ENCODE data around the gene HIP1. TPM values are rescaled to one million over a fixed set of nuclear protein-coding genes. Genes with fewer than 3 reads are reported as not detected.
"Not testable (repeated sequence)": the region's sequence is repeated elsewhere in the genome, so short reads cannot be mapped to it uniquely, and the experiment has no call there.

Gene HIP1
- total RNA-seq, 1 donor from 2014 or later, result 4.1 TPM

DNA sequence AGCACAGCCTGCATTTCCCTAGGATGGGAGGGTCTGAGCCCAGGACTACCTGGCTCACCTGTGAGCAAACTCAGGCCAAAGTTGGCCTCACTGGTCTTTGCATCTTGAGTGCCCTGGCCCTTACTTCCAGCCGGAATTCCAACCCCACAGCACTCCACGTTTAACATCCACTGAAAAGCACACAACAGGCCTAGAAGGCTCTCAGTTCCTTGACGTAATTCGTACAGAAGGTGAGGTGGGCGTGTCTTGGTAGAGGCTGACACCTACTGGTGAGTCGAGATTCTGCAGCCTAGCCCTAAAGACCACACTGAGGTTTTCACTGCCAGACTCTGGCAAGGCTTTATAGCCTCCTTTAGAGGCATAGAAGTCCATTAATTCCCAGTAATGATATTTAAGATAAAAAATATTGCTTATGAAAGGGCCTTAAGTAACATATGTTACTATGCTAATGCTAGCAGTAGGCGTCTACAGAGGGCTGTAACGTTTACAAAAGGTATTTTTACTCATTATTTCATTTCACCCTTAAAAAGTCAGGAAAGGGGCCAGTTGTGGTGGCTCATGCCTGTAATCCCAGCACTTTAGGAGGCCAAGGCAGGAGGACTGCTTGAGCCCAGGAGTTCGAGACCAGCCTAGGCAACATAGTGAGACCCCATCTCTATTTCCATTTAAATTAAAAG, 95.8 kb downstream of the HIP1 start:
- H3K9me3 Mint-ChIP-seq, result peaks cover 6% of the 10 kb centered on the region

DNA sequence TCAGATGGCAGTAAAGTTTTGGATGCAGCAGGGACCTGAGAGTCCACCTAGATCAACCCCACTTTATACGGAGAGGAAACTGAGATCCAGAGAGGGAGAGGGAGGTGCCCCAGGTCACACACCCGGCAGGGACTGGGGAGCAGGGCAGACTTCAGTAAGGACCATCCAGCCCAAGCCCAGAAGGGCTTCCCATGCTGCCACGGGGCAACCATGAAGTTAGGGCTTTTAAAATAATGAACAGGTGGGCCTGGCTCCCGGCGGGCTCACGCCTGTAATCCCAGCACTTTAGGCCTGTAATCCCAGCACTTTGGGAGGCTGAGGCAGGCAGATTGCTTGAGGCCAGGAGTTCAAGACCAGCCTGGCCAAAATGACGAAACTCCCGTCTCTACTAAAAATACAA, 98.5 kb downstream of the HIP1 start:
- Mint-ChIP-seq H3K27ac (no peak overlapping the region), H3K36me3 (ENCODE audit: low read depth) (peaks cover 2% of the 10 kb centered on the region), H3K4me3 (peak overlapping the region; percentile 87), H3K27me3 (peaks cover 28% of the 10 kb centered on the region), H3K9me3 (peaks cover 4% of the 10 kb centered on the region), H3K4me1 (peaks cover 2% of the 10 kb centered on the region)
- no peak for DNase-seq
- intact Hi-C loops (cut with micrococcal nuclease), result no loop called here

More for the DNA sequence above, 95.8 kb downstream of the HIP1 start:
- no peak overlapping the region for H3K27ac Mint-ChIP-seq
- intact Hi-C loops (cut with micrococcal nuclease), result no loop called here
- peaks cover 2% of the 10 kb centered on the region for H3K36me3 Mint-ChIP-seq (ENCODE audit: low read depth)
- H3K4me1 Mint-ChIP-seq, result peaks cover 2% of the 10 kb centered on the region
- peak; percentile 87 for DNase-seq
- H3K4me3 Mint-ChIP-seq, result no peak overlapping the region
- peaks cover 21% of the 10 kb centered on the region for H3K27me3 Mint-ChIP-seq

DNA sequence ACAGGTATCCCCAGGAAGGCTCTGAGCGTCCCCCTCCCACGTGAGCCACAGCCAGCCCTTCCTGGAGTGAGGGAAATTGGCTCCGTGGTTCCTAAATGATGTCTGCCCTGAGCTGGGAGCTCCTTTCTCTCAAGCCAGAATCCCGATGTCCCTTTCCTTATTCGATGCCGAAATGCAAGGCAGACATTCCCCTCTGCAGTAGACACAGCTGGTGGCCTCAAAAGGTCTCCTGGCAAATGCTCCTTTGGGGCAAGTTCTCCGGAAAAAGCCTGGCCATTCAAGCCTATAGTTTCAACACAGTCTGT, 98.9 kb downstream of the HIP1 start:
- no peak for DNase-seq
- Mint-ChIP-seq H3K36me3 (ENCODE audit: low read depth) (peaks cover 2% of the 10 kb centered on the region), H3K4me1 (peaks cover 2% of the 10 kb centered on the region), H3K4me3 (peak overlapping the region; percentile 87), H3K27ac (peak overlapping the region; percentile 47), H3K27me3 (peaks cover 28% of the 10 kb centered on the region), H3K9me3 (peaks cover 4% of the 10 kb centered on the region)
- intact Hi-C loops (cut with micrococcal nuclease), result no loop called here

DNA sequence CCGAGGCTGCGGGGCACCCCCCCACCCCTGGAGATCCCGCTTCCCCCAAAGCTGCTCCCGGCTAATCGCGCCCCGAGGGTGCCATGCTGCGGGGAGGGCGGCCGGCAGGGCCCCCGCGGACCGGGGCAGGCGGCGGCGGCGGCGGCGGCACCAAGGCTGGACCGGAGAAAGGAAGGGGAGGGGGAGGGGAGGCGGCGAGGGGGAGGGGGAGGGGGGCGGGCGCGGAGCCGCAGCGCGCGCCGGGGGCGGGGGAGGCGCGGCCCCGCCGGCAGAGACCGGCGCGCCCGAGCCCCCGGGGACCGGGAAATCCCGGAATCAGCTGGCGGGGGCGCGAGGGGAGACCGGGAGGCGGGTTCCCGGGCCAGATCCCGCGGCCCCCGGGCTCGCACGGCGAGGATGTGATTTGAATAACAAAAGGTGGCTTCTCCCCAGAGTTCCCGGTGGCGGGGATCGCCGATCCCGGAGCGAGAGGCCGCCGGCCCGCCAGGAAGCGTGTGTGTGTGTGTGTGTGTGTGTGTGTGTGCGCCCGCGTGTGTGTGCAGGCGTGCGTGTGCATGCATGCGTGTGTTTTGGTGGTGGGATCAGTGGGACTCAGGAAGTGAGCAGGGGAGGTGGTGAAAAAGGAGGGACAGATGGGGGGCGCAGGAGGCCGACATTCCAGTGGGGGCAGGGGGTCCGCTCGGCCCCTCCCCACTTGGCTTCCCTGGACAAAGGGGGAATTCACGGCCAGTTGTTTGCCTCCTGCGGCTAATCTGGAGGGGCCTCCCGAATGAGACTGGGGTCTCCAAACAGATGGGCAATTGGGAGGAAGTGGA, 99.5 kb downstream of the HIP1 start:
- intact Hi-C loops (cut with micrococcal nuclease), result no loop called here
- H3K36me3 Mint-ChIP-seq (ENCODE audit: low read depth), result peaks cover 2% of the 10 kb centered on the region
- H3K4me3 Mint-ChIP-seq, result peak overlapping the region; percentile 87
- peaks cover 28% of the 10 kb centered on the region for H3K27me3 Mint-ChIP-seq
- peaks cover 4% of the 10 kb centered on the region for H3K9me3 Mint-ChIP-seq
- peak overlapping the region; percentile 47 for H3K27ac Mint-ChIP-seq
- H3K4me1 Mint-ChIP-seq, result peaks cover 2% of the 10 kb centered on the region
- peak; percentile 79 for DNase-seq

DNA sequence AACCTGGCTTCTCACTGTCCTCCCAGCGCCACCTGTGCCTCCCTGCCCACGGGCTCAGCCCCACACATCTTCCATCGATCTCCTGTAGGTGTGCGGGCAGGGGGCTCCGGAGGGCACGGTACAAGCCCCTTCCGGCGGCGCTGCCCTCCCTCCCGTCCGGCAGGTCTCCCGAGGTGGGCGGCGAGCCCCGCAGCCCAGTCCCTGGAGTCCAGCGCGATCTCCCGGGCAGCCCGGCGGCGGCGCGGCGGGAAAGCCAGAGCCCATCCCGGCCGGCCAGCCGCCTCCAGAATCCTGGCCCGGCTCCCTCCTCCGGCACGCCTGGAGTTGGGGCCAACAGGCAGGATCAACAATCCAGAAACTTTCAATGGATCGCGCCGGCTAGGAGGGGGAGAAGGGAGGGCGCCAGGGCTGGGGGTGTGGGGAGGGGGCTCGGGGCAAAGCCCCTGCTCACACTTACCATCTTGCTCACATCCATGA, 100.1 kb downstream of the HIP1 start:
- Mint-ChIP-seq H3K27me3 (peaks cover 28% of the 10 kb centered on the region), H3K4me3 (peak overlapping the region; percentile 39), H3K4me1 (peaks cover 2% of the 10 kb centered on the region), H3K36me3 (ENCODE audit: low read depth) (peaks cover 2% of the 10 kb centered on the region), H3K27ac (no peak overlapping the region), H3K9me3 (peaks cover 4% of the 10 kb centered on the region)
- intact Hi-C loops (cut with micrococcal nuclease), result no loop called here
- DNase-seq, result no peak

DNA sequence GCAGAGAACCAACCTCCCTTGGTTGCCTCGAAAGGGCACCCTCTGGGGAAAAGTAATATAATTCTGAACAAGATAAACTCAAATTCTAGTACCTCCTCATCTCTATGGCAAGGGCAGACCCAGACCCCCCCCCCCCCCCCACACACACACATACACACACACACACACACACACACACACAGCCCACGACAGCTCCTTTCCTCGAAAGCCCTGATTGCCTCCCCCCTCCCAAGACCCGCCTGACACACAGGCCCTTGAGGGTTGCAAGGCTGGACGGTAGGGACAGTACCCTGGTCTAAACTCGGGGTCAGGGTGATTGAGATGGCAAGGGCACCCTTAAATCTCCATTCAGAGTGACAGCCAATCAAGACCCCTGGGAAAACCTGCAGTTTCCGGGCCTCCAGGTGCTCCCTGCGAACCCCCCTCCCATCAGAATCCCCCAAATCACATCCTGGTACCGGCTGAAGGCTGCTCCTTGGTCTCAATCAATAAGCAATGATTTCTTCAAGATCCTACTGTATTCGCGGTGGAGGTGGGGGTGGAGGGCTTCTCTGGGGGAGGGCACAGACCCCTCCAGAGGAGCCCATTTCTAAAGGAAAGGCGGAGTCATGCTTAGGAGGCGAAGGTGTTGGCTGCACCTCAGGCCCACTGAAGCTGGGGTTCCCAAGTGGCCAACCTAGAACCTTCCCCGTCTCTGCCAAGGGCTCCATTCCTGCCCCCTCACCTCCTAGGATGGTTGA, 100.7 kb downstream of the HIP1 start:
- Mint-ChIP-seq H3K9me3 (peaks cover 4% of the 10 kb centered on the region), H3K4me1 (peaks cover 2% of the 10 kb centered on the region), H3K27ac (no peak overlapping the region), H3K36me3 (ENCODE audit: low read depth) (peaks cover 2% of the 10 kb centered on the region), H3K4me3 (peak overlapping the region; percentile 39), H3K27me3 (peaks cover 28% of the 10 kb centered on the region)
- intact Hi-C loops (cut with micrococcal nuclease), result no loop called here
- DNase-seq, result no peak

DNA sequence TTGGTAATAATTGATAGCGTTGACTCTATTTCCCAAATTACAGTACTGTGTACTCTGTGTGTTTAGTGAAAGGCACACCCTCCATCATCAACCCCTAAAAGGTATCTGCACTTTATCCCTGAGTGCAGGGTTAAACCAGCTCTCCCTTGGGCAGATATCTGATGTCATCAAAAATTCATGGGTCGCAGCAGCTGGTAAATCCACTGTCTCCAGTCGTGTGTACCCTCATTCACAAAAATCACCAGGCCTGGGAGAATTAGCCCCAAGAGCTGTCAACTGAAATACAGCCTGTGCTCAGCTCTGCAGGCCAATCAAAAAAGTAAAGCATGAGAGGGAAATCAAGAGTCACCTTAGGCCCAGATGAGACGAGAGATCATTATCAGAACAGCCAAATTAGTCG, 103.7 kb downstream of the HIP1 start:
- Mint-ChIP-seq H3K36me3 (ENCODE audit: low read depth) (peaks cover 2% of the 10 kb centered on the region), H3K27ac (no peak overlapping the region), H3K4me1 (peaks cover 2% of the 10 kb centered on the region), H3K4me3 (no peak overlapping the region), H3K27me3 (peaks cover 22% of the 10 kb centered on the region), H3K9me3 (no peaks in the 10 kb centered on the region)
- no peak for DNase-seq
- intact Hi-C loops (cut with micrococcal nuclease), result no loop called here

DNA sequence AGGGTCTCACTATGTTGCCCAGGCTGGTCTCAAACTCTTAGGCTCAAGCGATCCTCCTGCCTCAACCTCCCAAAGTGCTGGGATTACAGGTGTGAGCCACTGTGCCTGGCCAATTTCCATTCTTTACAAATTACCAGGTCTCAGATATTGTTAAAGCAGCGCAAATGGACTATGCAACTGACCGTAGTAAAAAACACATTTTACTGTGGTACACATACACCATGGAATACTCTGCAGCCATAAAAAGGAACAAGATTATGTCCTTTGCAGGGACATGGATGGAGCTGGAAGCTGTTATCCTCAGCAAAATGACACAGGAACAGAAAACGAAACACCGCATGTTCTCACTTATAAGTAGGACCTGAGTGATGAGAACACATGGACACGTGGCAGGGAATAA, 106.2 kb downstream of the HIP1 start:
- DNase-seq; H3K4me3 Mint-ChIP-seq; H3K4me1 Mint-ChIP-seq; H3K27me3 Mint-ChIP-seq; intact Hi-C loops (cut with micrococcal nuclease); H3K9me3 Mint-ChIP-seq; H3K36me3 Mint-ChIP-seq (ENCODE audit: low read depth); H3K27ac Mint-ChIP-seq: not testable (repeated sequence)

DNA sequence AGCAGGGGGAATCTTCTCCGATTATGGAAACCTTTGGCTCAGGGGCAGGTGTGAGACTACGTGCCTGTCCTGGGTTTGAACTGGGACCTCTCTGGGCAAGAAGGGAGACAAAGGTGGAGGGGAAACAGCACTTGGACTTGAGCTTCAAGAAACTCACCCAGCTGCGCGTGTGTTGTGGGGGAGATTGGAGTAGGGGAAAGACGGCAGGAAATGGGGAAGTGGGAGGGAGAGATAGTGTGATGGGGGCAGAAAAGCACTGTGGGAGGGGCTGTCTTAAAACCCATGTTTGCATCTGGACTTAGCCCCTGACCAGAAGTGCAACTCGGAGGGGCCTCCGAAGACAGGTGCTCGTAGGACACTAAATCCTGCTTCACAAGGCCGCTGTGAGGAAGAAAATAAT, 107.0 kb downstream of the HIP1 start:
- H3K36me3 Mint-ChIP-seq (ENCODE audit: low read depth), result no peaks in the 10 kb centered on the region
- H3K27ac Mint-ChIP-seq, result no peak overlapping the region
- H3K4me1 Mint-ChIP-seq, result no peaks in the 10 kb centered on the region
- no peak overlapping the region for H3K4me3 Mint-ChIP-seq
- intact Hi-C loops (cut with micrococcal nuclease), result no loop called here
- peaks cover 14% of the 10 kb centered on the region for H3K9me3 Mint-ChIP-seq
- DNase-seq, result no peak
- peaks cover 4% of the 10 kb centered on the region for H3K27me3 Mint-ChIP-seq

DNA sequence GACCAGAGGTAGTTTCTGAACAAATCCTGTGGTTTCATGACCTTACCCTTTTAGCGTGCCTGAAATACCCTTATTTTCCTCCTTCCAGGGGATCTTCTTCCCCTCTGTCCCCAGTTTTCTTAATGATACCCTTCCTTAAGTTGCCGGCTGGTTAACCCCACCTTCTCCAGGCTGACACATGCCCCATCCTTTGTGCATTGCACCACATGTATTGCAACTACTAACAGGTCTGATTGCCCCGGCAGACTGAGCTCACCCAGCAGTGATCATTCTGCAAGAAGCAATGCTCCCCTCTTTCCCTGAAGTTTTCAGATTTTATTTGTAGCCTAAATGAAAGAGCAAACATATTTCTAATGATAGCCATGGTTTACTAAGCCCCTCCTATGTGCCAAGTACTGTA, 108.2 kb downstream of the HIP1 start:
- Mint-ChIP-seq H3K27me3 (peaks cover 4% of the 10 kb centered on the region), H3K27ac (no peak overlapping the region), H3K4me1 (no peaks in the 10 kb centered on the region), H3K36me3 (ENCODE audit: low read depth) (no peaks in the 10 kb centered on the region), H3K9me3 (peaks cover 14% of the 10 kb centered on the region), H3K4me3 (no peak overlapping the region)
- peak; percentile 45 for DNase-seq
- intact Hi-C loops (cut with micrococcal nuclease), result no loop called here

DNA sequence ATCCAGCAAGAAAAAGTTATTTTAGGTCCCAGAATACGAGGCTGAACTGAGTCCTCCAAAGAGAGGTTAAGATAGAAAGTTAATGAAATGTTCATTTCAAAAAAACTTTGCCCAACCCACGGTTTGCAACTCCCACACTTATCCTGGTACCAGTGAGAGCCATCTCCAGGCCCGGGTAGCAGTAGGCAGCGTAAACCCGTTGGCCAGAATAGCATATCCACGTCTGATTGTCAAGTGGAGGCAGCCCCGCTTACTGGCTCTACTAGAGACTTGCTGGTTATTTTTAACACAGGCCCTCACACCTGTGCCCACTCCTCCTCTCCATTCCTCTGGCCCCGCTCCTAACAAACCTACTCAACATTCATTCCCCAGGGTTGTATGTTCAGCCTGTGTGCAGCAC, 109.7 kb downstream of the HIP1 start:
- Mint-ChIP-seq H3K4me1 (no peaks in the 10 kb centered on the region), H3K4me3 (no peak overlapping the region), H3K27me3 (peaks cover 4% of the 10 kb centered on the region), H3K9me3 (peaks cover 14% of the 10 kb centered on the region), H3K27ac (no peak overlapping the region), H3K36me3 (ENCODE audit: low read depth) (no peaks in the 10 kb centered on the region)
- DNase-seq, result no peak
- intact Hi-C loops (cut with micrococcal nuclease), result no loop called here

DNA sequence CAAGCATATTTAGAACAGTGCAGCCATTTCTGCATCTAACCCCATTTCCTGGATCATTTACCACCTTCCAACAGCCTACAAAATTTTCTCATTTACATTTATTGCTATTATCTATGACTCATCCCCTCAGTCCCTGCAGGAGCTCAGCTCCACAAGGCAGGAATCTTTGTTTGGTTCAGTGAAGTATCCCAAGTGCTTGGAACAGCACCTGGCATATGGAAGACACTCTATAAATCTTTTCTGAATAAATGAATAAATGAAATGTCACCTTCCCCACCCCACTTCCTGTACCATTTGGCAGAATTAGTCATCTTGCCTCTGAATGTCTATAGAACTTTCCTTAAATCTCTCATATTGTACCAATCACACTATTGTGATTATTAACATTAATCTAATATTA, 110.7 kb downstream of the HIP1 start:
- no peak for DNase-seq
- H3K4me1 Mint-ChIP-seq, result no peaks in the 10 kb centered on the region
- no peaks in the 10 kb centered on the region for H3K36me3 Mint-ChIP-seq (ENCODE audit: low read depth)
- H3K27ac Mint-ChIP-seq, result no peak overlapping the region
- intact Hi-C loops (cut with micrococcal nuclease), result no loop called here
- H3K4me3 Mint-ChIP-seq, result no peak overlapping the region
- H3K27me3 Mint-ChIP-seq, result peaks cover 4% of the 10 kb centered on the region
- peaks cover 14% of the 10 kb centered on the region for H3K9me3 Mint-ChIP-seq

DNA sequence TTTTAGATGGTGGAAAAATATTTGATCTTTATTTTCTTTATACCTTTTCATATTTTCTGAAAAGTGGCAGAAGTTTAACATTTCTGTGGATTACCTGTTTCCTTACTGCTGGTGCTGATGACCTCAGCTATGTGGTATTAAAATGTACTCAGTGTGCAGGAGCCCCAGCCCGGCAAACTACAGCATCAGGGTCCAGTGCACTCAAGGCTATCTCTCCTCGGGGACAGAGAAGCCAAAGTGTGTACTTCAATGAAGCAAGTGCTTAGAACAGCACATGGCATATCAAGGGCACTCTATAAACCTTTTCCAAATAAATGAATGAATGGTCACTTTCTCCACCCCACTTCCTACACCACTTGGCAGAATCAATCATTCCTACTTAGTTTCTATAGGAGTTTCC, 111.8 kb downstream of the HIP1 start:
- peaks cover 4% of the 10 kb centered on the region for H3K27me3 Mint-ChIP-seq
- peaks cover 14% of the 10 kb centered on the region for H3K9me3 Mint-ChIP-seq
- no peak overlapping the region for H3K4me3 Mint-ChIP-seq
- no peak overlapping the region for H3K27ac Mint-ChIP-seq
- no peaks in the 10 kb centered on the region for H3K4me1 Mint-ChIP-seq
- no peak for DNase-seq
- intact Hi-C loops (cut with micrococcal nuclease), result no loop called here
- H3K36me3 Mint-ChIP-seq (ENCODE audit: low read depth), result no peaks in the 10 kb centered on the region

DNA sequence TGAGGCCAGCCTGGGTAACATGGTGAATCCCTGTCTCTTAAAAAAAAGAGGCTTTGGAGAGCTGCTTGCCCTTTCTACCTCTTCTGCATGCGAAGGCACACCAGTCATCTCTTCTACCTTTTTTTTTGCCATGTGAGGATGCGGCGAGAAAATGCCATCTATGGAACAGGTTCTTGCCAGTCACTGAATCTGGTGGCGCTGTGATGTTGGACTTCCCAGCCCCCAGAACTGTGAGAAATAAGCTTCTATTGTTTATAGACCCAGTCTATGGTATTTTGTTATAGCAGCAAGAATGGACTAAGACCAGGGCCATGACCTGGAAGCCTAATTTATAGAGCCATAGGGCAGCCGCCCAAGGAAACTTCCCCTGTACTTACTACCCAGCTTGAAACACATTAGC, 112.9 kb downstream of the HIP1 start:
- Mint-ChIP-seq H3K27me3 (no peaks in the 10 kb centered on the region), H3K9me3 (peaks cover 14% of the 10 kb centered on the region), H3K4me1 (no peaks in the 10 kb centered on the region), H3K4me3 (no peak overlapping the region), H3K36me3 (ENCODE audit: low read depth) (no peaks in the 10 kb centered on the region), H3K27ac (no peak overlapping the region)
- intact Hi-C loops (cut with micrococcal nuclease), result no loop called here
- no peak for DNase-seq

All from activated CD4-positive, alpha-beta T cell treated with anti-CD3 and anti-CD28 coated beads, Interleukin-2, amount 10 ng/mL, durations not matched to agents 24 days and 14 days (primary cell).